Keratinocyte (primary cell): Measurements from ENCODE around the gene GFRA4. TPM values are rescaled to one million over a fixed set of nuclear protein-coding genes. Genes with fewer than 3 reads are reported as not detected.

Experiments
- DNase-seq: peaks from one replicate; pipeline ENCODE4 v3.0.0-alpha.2; 2011; ENCODE audit warnings: low read depth, missing footprints, low spot score
- FAIRE-seq: peaks from 2 replicates; lab custom pipeline; 2011; peaks lifted over from hg19 to GRCh38; lab: Jason Lieb, UNC
- H2AFZ ChIP-seq: 2 replicates; pipeline ENCODE4 v1.6.0; 2012; ENCODE audit warnings: low read length, control low read depth, inconsistent platforms; ENCODE audit not compliant: control insufficient read depth
- H3K27ac ChIP-seq: 2 replicates; pipeline ENCODE4 v1.5.1; 2011; ENCODE audit warnings: low read length; ENCODE audit not compliant: control insufficient read depth, insufficient read depth
- H3K27me3 ChIP-seq: 3 replicates; pipeline ENCODE4 v1.6.0; 2011; ENCODE audit warnings: low read length; ENCODE audit not compliant: control insufficient read depth, insufficient read depth; ENCODE audit errors: extremely low read depth
- H3K36me3 ChIP-seq, 2 experiments: 2 replicates in 1 of 2; 3 replicates in 1 of 2; pipeline ENCODE4 v1.5.1; 2011; ENCODE audit warnings: low read length in 2 of 2, mild to moderate bottlenecking in 1 of 2; ENCODE audit not compliant: control insufficient read depth in 2 of 2, insufficient read depth in 2 of 2; ENCODE audit errors: extremely low read depth in 1 of 2
- H3K4me1 ChIP-seq: 3 replicates; pipeline ENCODE4 v1.5.1; 2011; ENCODE audit warnings: low read length; ENCODE audit not compliant: control insufficient read depth, insufficient read depth; ENCODE audit errors: extremely low read depth
- H3K4me2 ChIP-seq: 3 replicates; pipeline ENCODE4 v1.6.0; 2011; ENCODE audit warnings: low read depth, low read length; ENCODE audit not compliant: control insufficient read depth, insufficient read depth; ENCODE audit errors: extremely low read depth
- H3K4me3 ChIP-seq, 3 experiments: fragments of 200-600 bp in 1 of 3; sonication (generic) in 1 of 3; 2 replicates in 2 of 3; 3 replicates in 1 of 3; pipeline ENCODE4 v1.5.1; 2011 to 2016; ENCODE audit warnings: low read length in 3 of 3, mild to moderate bottlenecking in 3 of 3, control low read depth in 2 of 3, inconsistent platforms in 1 of 3, low read depth in 1 of 3, mixed read lengths in 1 of 3, mixed run types in 1 of 3, moderate library complexity in 1 of 3; ENCODE audit not compliant: control insufficient read depth in 2 of 3, insufficient read depth in 2 of 3; ENCODE audit errors: extremely low read depth in 1 of 3
- H3K79me2 ChIP-seq: 2 replicates; pipeline ENCODE4 v1.6.0; 2012; ENCODE audit warnings: low read length; ENCODE audit not compliant: control insufficient read depth, insufficient read depth
- H3K9ac ChIP-seq: 3 replicates; pipeline ENCODE4 v1.6.0; 2011; ENCODE audit warnings: low read length; ENCODE audit not compliant: control insufficient read depth, insufficient read depth; ENCODE audit errors: extremely low read depth
- H3K9me1 ChIP-seq: 3 replicates; pipeline ENCODE4 v1.6.0; 2011; ENCODE audit warnings: low read length; ENCODE audit not compliant: control insufficient read depth, insufficient read depth; ENCODE audit errors: extremely low read depth
- H3K9me3 ChIP-seq: 2 replicates; pipeline ENCODE4 v1.5.1; 2012; ENCODE audit warnings: low read depth, low read length; ENCODE audit not compliant: control insufficient read depth
- H4K20me1 ChIP-seq: 3 replicates; pipeline ENCODE4 v1.6.0; 2011; ENCODE audit warnings: low read length; ENCODE audit not compliant: control insufficient read depth, insufficient read depth; ENCODE audit errors: extremely low read depth
- CTCF ChIP-seq, 3 experiments: IDR thresholded peaks in 1 of 3; conservative IDR thresholded peaks in 1 of 3; optimal IDR thresholded peaks in 1 of 3; 2 replicates in 2 of 3; 3 replicates in 1 of 3; pipeline versions ENCODE3 to v1.5.1; 2011; ENCODE audit warnings: low read length in 3 of 3, mild to moderate bottlenecking in 3 of 3, moderate library complexity in 2 of 3, control low read depth in 1 of 3, inconsistent platforms in 1 of 3; ENCODE audit not compliant: insufficient read depth in 2 of 3; ENCODE audit errors: extremely low read depth in 1 of 3
- EZH2 ChIP-seq: IDR thresholded peaks from one replicate; pipeline ENCODE4 v1.6.1; 2012; ENCODE audit warnings: inconsistent platforms, mild to moderate bottlenecking, low read length, moderate library complexity
- dilution Hi-C: fragments of 300-500 bp; cut with MboI; formaldehyde crosslinking; loops from one replicate; pipeline ENCODE4 v1.7.0; 2020; ENCODE audit warnings: low sequenced_read_pairs; ENCODE audit not compliant: extremely low pct_ligation_motif_present
- polyA plus RNA-seq, 5 experiments: library from polyadenylated mRNA; depleted of rRNA in 3 of 5; stranded (reverse) in 3 of 5; stranded (forward) in 1 of 5; unstranded in 1 of 5; fragments of >200 nt; gene quantifications; 1 replicate in 1 of 5; 2 replicates in 3 of 5; 3 replicates in 1 of 5; pipeline versions ENCODE4 v1.2.1 to v1.2.3, GENCODE V29; 2011 to 2012; ENCODE audit warnings: missing spikeins in 2 of 5, low read depth in 1 of 5, low replicate concordance in 1 of 5

GFRA4 gene
- polyA plus RNA-seq, 1 donor (not counting 4 experiments of a cell fraction or from before 2014, with no cell fraction given): not detected

DNA sequence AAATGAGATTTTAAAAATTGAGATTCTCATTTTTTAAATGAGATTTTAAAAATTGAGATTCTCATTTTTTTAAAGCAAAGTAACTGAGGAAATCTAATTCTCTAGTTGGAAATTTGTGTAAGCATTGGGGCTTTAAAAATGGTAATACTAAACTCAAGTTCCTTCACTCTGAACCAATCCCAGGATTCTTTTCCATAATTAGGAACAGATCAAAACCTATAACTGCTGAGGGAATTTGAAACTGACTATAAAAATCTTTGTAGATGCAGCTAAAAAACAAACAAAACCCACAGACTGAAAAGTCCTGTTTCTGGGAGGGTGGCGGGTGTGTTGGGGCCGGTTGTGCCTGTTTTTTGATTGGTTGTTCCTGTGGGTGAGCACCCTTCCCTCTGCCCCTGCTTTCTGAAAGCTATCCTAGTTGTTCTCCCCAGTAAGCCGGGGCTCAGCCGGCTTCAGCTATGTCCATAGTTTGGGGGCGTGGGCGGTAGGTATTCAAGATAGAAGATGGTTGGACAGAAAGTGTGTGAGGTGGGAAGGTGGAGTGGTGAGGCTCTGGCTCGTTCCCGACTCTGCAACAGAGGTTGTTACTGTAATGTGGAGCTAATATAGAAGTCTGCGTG, 49.3 kb downstream of the GFRA4 start:
- dilution Hi-C loops: no loop called here
- Histone ChIP-seq H3K9me1 (no peaks in the 10 kb centered on the region), H3K27me3 (no peaks in the 10 kb centered on the region), H3K9ac (no peak overlapping the region), H3K4me2 (no peak overlapping the region), H3K4me3 (no peak overlapping the region), H3K4me1 (no peaks in the 10 kb centered on the region), H3K9me3 (no peaks in the 10 kb centered on the region), H2AFZ (no peak overlapping the region), H4K20me1 (no peaks in the 10 kb centered on the region), H3K27ac (no peak overlapping the region), H3K79me2 (no peaks in the 10 kb centered on the region), H3K36me3 (peaks cover 4 to 7% of the 10 kb centered on the region in 2 experiments)
- TF ChIP-seq CTCF (optimal IDR thresholded peaks at IDR 0.05 in 1 of 3, IDR thresholded peaks at IDR 0.05 in 1 of 3, conservative IDR thresholded peaks at IDR 0.05 in 1 of 3; ENCODE audit: extremely low read depth in 1 of 3, insufficient read depth in 2 of 3, low read length in 3 of 3) (no peak), EZH2 (no peak)
- DNase-seq (no peak), FAIRE-seq (no peak)

- Histone ChIP-seq H3K79me2 (no peaks in the 10 kb centered on the region), H3K4me1 (no peaks in the 10 kb centered on the region), H3K9ac (no peak overlapping the region), H3K9me1 (no peaks in the 10 kb centered on the region), H4K20me1 (no peaks in the 10 kb centered on the region), H3K36me3 (peaks cover 4 to 7% of the 10 kb centered on the region in 2 experiments), H3K27me3 (no peaks in the 10 kb centered on the region), H3K27ac (no peak overlapping the region), H2AFZ (no peak overlapping the region), H3K9me3 (no peaks in the 10 kb centered on the region), H3K4me2 (no peak overlapping the region), H3K4me3 (no peak overlapping the region)
- DNase-seq (no peak), FAIRE-seq (no peak)
- dilution Hi-C loops: no loop called here
- TF ChIP-seq CTCF (optimal IDR thresholded peaks at IDR 0.05 in 1 of 3, IDR thresholded peaks at IDR 0.05 in 1 of 3, conservative IDR thresholded peaks at IDR 0.05 in 1 of 3; ENCODE audit: extremely low read depth in 1 of 3, insufficient read depth in 2 of 3, low read length in 3 of 3) (no peak), EZH2 (no peak)
These were observed 50.2 kb downstream of the GFRA4 start for GRCh38 chr20:3612795-3613572.
